ENCODE results near the gene PDZD4. TPM values are rescaled to one million over a fixed set of nuclear protein-coding genes. Genes with fewer than 3 reads are reported as not detected.

The PDZD4 gene
- total RNA-seq, 1 experiment from 2014 or later = 0.33 TPM

GRCh38 chrX:153807976-153808375, 22.4 kb downstream of the PDZD4 start:
- no peak for DNase-seq (ENCODE audit: low spot score)

GRCh38 chrX:153806999-153807575, 23.3 kb downstream of the PDZD4 start:
- no peak for DNase-seq (ENCODE audit: low spot score)

- DNase-seq (ENCODE audit: low spot score) = no peak
These were observed 24.9 kb downstream of the PDZD4 start for GRCh38 chrX:153805436-153805835.

- no peak for DNase-seq (ENCODE audit: low spot score)
These were observed 25.7 kb downstream of the PDZD4 start for GRCh38 chrX:153804621-153805020.

- no peak for DNase-seq (ENCODE audit: low spot score)
These were observed 26.2 kb downstream of the PDZD4 start for GRCh38 chrX:153804100-153804595.

GRCh38 chrX:153803211-153804099, 26.9 kb downstream of the PDZD4 start:
- DNase-seq (ENCODE audit: low spot score) = no peak

GRCh38 chrX:153802513-153803045, 27.8 kb downstream of the PDZD4 start:
- no peak for DNase-seq (ENCODE audit: low spot score)

GRCh38 chrX:153801669-153802068, 28.7 kb downstream of the PDZD4 start:
- no peak for DNase-seq (ENCODE audit: low spot score)

GRCh38 chrX:153800746-153801145, 29.6 kb downstream of the PDZD4 start:
- DNase-seq (ENCODE audit: low spot score) = no peak

GRCh38 chrX:153800177-153800722, 30.1 kb downstream of the PDZD4 start:
- no peak for DNase-seq (ENCODE audit: low spot score)

GRCh38 chrX:153799326-153799725, 31.0 kb downstream of the PDZD4 start:
- no peak for DNase-seq (ENCODE audit: low spot score)

- DNase-seq (ENCODE audit: low spot score) = no peak
These were observed 32.8 kb downstream of the PDZD4 start for GRCh38 chrX:153797415-153798015.

GRCh38 chrX:153794897-153795816, 35.2 kb downstream of the PDZD4 start:
- DNase-seq (ENCODE audit: low spot score) = peak; percentile 23

- peak; percentile 97 for DNase-seq (ENCODE audit: low spot score)
These were observed 36.1 kb downstream of the PDZD4 start, which contains the start of the genes IDH3G and SSR4 for GRCh38 chrX:153794018-153794896. Gene IDH3G, minus strand, starts transcription at chrX:153794375. Its CDS starts 49 bp downstream, at chrX:153794326. Gene SSR4, plus strand, starts transcription at chrX:153794668. Its CDS starts 20 bp downstream, at chrX:153794688.

- DNase-seq (ENCODE audit: low spot score) = no peak
These were observed 37.1 kb downstream of the PDZD4 start for GRCh38 chrX:153793291-153793690.

- DNase-seq (ENCODE audit: low spot score) = no peak
These were observed 38.0 kb downstream of the PDZD4 start for GRCh38 chrX:153792368-153792767.

GRCh38 chrX:153791104-153791852, 39.1 kb downstream of the PDZD4 start:
- DNase-seq (ENCODE audit: low spot score) = no peak

GRCh38 chrX:153789654-153790053, 40.7 kb downstream of the PDZD4 start:
- DNase-seq (ENCODE audit: low spot score) = no peak

GRCh38 chrX:153786669-153787068, 43.7 kb downstream of the PDZD4 start:
- no peak for DNase-seq (ENCODE audit: low spot score)
